CD4-positive, alpha-beta T cell treated with Interleukin-2 at 100 ng/mL for 4 hours (primary cell): ENCODE results near the gene TBK1.

ENCODE experiments used
- DNase-seq: peaks from one replicate; pipeline ENCODE4 v3.0.0-alpha.2; 2020; ENCODE audit warnings: low spot score

TBK1 gene

DNA sequence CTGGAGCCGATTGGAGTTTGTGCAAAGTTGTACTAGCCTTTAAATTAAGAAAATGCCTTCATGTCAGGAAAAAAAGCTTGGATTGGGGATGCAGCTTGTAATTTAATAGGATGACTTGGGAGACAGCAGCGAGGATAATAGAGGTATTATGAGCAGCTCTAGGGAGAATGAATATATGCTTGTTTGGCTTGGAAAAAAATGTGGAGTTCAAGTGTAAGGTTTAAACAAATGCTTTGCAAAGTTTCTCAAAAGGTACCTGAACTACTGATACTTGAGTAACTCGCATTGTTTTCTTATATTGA is 93.1 kb downstream of the TBK1 start:
- no peak for DNase-seq

DNA sequence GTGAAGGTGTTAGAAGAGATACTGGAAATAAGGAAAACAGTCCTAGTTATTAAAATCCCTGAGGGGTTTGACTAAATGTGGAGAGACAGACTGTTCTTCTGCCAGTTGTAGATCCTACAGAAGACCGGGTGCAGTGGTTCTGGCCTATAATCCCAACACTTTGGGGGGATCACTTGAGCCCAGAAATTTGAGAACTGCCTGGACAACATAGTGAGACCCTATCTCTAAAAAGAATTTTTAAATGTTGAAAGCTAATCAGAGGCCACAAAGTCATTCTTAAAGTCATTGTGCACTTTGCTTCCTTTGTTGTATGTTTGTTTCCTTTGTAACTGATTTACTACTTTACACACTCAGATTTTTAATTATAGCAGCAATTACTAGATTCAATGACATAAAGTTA is 97.2 kb downstream of the TBK1 start:
- no peak for DNase-seq

DNA sequence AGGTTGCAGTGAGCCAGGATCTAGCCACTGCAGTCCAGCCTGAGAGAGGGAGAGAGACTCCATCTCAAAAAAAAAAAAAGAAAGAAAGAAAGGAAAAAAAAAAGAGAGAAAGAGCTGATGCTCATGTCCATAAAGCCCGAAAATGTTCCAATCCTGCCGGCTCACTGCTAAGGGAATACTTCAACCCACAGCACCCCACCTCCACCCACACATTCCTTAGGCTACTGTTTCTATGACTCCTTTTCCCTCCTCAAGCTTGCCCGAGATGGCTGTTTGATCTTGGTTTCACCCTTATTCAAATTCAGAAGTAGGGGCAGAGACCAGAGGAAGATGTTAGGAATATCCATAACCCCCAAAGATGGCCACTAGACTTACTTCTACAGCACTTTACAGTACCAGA is 98.8 kb downstream of the TBK1 start:
- no peak for DNase-seq

DNA sequence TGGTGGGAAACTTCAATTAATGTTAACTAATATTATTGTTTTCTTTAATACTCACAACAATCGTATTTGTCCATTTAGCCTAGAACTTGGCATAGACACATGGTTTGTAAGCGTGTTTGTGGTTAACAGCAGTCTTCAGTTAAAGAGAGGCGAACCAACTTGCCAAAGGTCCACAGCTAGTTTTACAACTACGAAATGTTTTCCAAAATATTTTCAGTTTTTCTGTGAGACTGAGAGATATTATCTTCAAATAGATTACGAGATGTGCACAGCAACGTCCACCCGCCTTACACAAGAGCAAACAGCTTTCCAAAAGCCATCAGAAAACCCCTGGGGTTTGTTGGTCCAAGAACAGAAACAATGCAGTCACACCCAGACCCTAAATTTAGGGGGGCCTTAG is 99.8 kb downstream of the TBK1 start:
- DNase-seq, result no peak
